Loucy (cell line): ENCODE results near the gene CENPN.

Source experiments
- H2AFZ ChIP-seq: fragments of 200-600 bp; sonication (generic); 2 replicates; pipeline ENCODE4 v1.6.0; 2016; ENCODE audit warnings: antibody characterized with exemption, mild to moderate bottlenecking, low read length, moderate library complexity
- H3F3A ChIP-seq: fragments of 200-600 bp; 2 replicates; pipeline ENCODE4 v1.6.0; 2016; ENCODE audit warnings: antibody characterized with exemption, low read depth, mild to moderate bottlenecking
- H3K27me3 ChIP-seq: fragments of 200-600 bp; sonication (generic); 2 replicates; pipeline ENCODE4 v1.6.1; 2014; ENCODE audit warnings: low read length, mild to moderate bottlenecking; ENCODE audit not compliant: insufficient read depth, poor library complexity, severe bottlenecking
- H3K36me3 ChIP-seq: fragments of 200-600 bp; sonication (generic); 2 replicates; pipeline ENCODE4 v1.6.1; 2016; ENCODE audit warnings: low read length; ENCODE audit not compliant: insufficient read depth
- H3K4me1 ChIP-seq: fragments of 200-600 bp; sonication (generic); 2 replicates; pipeline ENCODE4 v1.5.1; 2014; ENCODE audit warnings: low read length, mild to moderate bottlenecking; ENCODE audit not compliant: insufficient read depth, poor library complexity, severe bottlenecking
- H3K4me2 ChIP-seq: fragments of 200-600 bp; sonication (generic); 2 replicates; pipeline ENCODE4 v1.6.0; 2014; ENCODE audit warnings: antibody characterized with exemption, low read length, low read depth, mild to moderate bottlenecking; ENCODE audit not compliant: poor library complexity, severe bottlenecking
- H3K4me3 ChIP-seq: fragments of 200-600 bp; sonication (generic); 2 replicates; pipeline ENCODE4 v1.5.1; 2014; ENCODE audit warnings: low read length, mild to moderate bottlenecking, mixed read lengths; ENCODE audit not compliant: poor library complexity, severe bottlenecking
- H3K79me2 ChIP-seq: fragments of 200-600 bp; sonication (generic); 2 replicates; pipeline ENCODE4 v1.6.1; 2014; ENCODE audit warnings: low read length; ENCODE audit not compliant: insufficient read depth
- H3K9ac ChIP-seq: fragments of 200-600 bp; sonication (generic); 2 replicates; pipeline ENCODE4 v1.6.0; 2014; ENCODE audit warnings: mild to moderate bottlenecking, low read depth, low read length, moderate library complexity; ENCODE audit not compliant: poor library complexity, severe bottlenecking
- H3K9me2 ChIP-seq: fragments of 200-600 bp; sonication (generic); replicated peaks from 2 replicates; pipeline ENCODE4 v1.6.1; 2016; ENCODE audit warnings: low read depth, low read length, mixed read lengths
- H3K9me3 ChIP-seq: fragments of 200-600 bp; sonication (generic); 2 replicates; pipeline ENCODE4 v1.6.1; 2014; ENCODE audit warnings: mild to moderate bottlenecking, antibody characterized with exemption, low read length, low read depth; ENCODE audit not compliant: insufficient read depth
- H4K20me1 ChIP-seq: fragments of 200-600 bp; sonication (generic); 2 replicates; pipeline ENCODE4 v1.6.0; 2014; ENCODE audit warnings: antibody characterized with exemption, low read length, mild to moderate bottlenecking; ENCODE audit not compliant: insufficient read depth, poor library complexity, severe bottlenecking
- EZH2phosphoT487 ChIP-seq: fragments of 200-600 bp; IDR thresholded peaks from 2 replicates; pipeline ENCODE4 v1.6.1; 2018; ENCODE audit warnings: antibody characterized with exemption, mild to moderate bottlenecking, moderate library complexity, borderline replicate concordance
- TF ChIP-seq, protein P1 (sequence below): fragments of 200-600 bp; sonication (generic); conservative IDR thresholded peaks from 2 replicates; pipeline ENCODE4 v1.5.1; 2014; ENCODE audit warnings: mild to moderate bottlenecking, antibody characterized with exemption, low read length

CENPN gene

DNA sequence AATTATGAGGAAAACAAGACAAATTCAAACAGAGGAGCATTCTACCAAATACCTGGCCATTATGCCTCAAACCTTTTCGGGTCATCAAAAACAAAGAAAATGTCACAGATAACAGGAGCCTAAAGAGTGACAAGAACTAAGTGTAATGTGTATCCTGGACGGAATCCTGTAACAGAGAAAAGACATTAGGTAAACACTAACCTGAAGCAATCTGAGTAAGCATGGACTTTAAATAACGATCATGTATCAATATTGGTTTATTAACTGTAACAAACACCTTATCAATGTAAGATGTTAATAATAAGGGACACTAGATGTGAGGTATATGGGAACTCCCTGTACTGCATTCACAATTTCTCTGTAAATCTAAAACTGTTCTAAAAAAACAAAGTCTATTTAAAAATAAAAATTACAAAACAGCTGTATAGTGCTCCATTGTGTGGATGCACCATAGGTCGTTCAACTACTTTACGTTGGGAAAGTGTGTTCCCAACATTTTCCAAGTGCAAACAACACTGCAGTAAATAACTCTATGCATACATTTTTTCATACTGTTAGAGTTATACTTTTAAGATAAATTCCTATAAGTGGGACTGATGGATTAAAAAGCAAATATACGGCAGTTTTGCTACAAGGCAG is 15.1 kb upstream of the CENPN start:
- Histone ChIP-seq H3K79me2 (peaks cover 85% of the 10 kb centered on the region), H3K9ac (no peak overlapping the region)

DNA sequence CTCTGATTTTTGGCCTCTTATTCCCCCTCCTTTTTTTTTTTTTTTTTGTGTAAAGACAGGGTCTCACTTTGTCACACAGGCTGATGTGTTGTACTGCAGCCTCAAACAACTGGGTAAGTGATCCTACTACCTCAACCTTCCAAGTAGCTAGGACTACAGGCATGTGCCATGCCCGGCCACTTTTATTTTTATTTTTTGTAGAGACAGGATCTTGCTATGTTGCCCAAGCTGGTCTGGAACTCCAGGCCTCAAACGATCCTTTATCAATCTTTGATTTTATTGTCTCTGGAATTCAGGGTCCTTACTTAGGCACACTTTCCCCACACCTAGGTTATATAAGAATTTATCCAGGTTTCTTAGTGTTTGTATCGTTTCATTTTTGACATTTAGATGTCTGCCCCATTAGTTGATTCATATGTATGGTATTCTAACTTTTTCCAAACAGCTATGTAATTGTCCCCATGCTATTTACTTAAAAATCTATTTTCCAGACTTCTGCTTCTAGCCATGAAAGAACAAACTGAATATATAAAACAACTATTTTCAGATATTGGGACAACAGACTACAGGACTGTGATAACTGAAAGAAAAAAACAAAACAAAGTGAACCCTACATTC is 14.2 kb upstream of the CENPN start:
- Histone ChIP-seq H3K9ac (no peak overlapping the region), H3K79me2 (peaks cover 88% of the 10 kb centered on the region), H4K20me1 (peaks cover 13% of the 10 kb centered on the region), H3K36me3 (peaks cover 28% of the 10 kb centered on the region; the same call in 1 of the 2 replicates), H3K27me3 (no peaks in the 10 kb centered on the region), H3K4me3 (no peak overlapping the region), H3K4me1 (peaks cover 17% of the 10 kb centered on the region), H2AFZ (no peak overlapping the region), H3K9me2 (no peaks in the 10 kb centered on the region), H3K9me3 (no peaks in the 10 kb centered on the region), H3F3A (no peaks in the 10 kb centered on the region), H3K4me2 (no peak overlapping the region)
- TF ChIP-seq EZH2phosphoT487 = no peak
- TF ChIP-seq, protein P1, sequence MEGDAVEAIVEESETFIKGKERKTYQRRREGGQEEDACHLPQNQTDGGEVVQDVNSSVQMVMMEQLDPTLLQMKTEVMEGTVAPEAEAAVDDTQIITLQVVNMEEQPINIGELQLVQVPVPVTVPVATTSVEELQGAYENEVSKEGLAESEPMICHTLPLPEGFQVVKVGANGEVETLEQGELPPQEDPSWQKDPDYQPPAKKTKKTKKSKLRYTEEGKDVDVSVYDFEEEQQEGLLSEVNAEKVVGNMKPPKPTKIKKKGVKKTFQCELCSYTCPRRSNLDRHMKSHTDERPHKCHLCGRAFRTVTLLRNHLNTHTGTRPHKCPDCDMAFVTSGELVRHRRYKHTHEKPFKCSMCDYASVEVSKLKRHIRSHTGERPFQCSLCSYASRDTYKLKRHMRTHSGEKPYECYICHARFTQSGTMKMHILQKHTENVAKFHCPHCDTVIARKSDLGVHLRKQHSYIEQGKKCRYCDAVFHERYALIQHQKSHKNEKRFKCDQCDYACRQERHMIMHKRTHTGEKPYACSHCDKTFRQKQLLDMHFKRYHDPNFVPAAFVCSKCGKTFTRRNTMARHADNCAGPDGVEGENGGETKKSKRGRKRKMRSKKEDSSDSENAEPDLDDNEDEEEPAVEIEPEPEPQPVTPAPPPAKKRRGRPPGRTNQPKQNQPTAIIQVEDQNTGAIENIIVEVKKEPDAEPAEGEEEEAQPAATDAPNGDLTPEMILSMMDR = no peak

More for the DNA sequence above, 15.1 kb upstream of the CENPN start:
- H3K4me3 ChIP-seq = no peak overlapping the region
- no peak for TF ChIP-seq EZH2phosphoT487
- TF ChIP-seq, protein P1 = no peak
- H3K9me2 ChIP-seq = no peaks in the 10 kb centered on the region
- peaks cover 8% of the 10 kb centered on the region for H4K20me1 ChIP-seq
- peaks cover 8% of the 10 kb centered on the region for H3K4me1 ChIP-seq
- H2AFZ ChIP-seq = no peak overlapping the region
- no peaks in the 10 kb centered on the region for H3K27me3 ChIP-seq
- no peaks in the 10 kb centered on the region for H3K9me3 ChIP-seq
- peaks cover 28% of the 10 kb centered on the region; the same call in 1 of the 2 replicates for H3K36me3 ChIP-seq
- H3F3A ChIP-seq = no peaks in the 10 kb centered on the region
- H3K4me2 ChIP-seq = no peak overlapping the region

DNA sequence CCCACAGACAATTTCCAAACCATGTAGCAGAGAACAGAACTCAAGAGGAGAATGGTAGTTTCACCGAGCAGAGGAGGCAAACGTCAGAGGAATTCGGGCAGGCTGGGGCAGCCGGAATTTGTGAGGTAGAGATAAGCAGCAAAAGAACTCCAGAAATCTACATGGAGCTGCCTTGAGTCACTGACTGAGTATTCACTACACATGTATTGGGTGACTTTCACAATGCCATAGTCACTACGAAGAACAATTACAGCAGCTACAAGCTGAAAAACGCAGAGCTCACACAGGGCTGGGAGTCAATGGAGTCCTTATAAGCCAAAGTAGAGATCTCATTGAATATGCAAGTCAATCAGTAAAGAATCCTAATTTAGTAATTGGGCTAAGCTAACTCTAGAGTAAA is 13.7 kb upstream of the CENPN start:
- H3K9me2 ChIP-seq = no peaks in the 10 kb centered on the region
- H3K36me3 ChIP-seq = peaks cover 28% of the 10 kb centered on the region; the same call in 1 of the 2 replicates
- no peaks in the 10 kb centered on the region for H3K9me3 ChIP-seq
- H3K4me1 ChIP-seq = peaks cover 18% of the 10 kb centered on the region
- H4K20me1 ChIP-seq = peaks cover 17% of the 10 kb centered on the region
- no peaks in the 10 kb centered on the region for H3K27me3 ChIP-seq
- no peak overlapping the region for H2AFZ ChIP-seq
- no peak overlapping the region for H3K4me3 ChIP-seq
- no peak for TF ChIP-seq EZH2phosphoT487
- TF ChIP-seq, protein P1 = no peak
- no peak overlapping the region for H3K4me2 ChIP-seq
- no peaks in the 10 kb centered on the region for H3F3A ChIP-seq
- peaks cover 88% of the 10 kb centered on the region for H3K79me2 ChIP-seq
- no peak overlapping the region for H3K9ac ChIP-seq
